Astrocyte of the cerebellum (primary cell): ENCODE results near the gene DPP4.

Experiments
- DNase-seq: peaks from one replicate; pipeline ENCODE4 v3.0.0-alpha.2; 2011; ENCODE audit warnings: low read depth
- H3K4me3 ChIP-seq: 2 replicates; pipeline ENCODE4 v1.5.1; 2011; ENCODE audit warnings: mild to moderate bottlenecking, low read depth, low read length, moderate library complexity
- in situ Hi-C: cut with HindIII; loops from 2 replicates; pipeline ENCODE4 v1.10.0; 2017; ENCODE audit warnings: low sequenced_read_pairs
- TF ChIP-seq, protein P1 (sequence below): IDR thresholded peaks from 2 replicates; pipeline ENCODE4 v1.5.1; 2012; ENCODE audit warnings: low read length, low read depth, moderate library complexity, mild to moderate bottlenecking; ENCODE audit errors: missing control alignments

Gene DPP4

DNA sequence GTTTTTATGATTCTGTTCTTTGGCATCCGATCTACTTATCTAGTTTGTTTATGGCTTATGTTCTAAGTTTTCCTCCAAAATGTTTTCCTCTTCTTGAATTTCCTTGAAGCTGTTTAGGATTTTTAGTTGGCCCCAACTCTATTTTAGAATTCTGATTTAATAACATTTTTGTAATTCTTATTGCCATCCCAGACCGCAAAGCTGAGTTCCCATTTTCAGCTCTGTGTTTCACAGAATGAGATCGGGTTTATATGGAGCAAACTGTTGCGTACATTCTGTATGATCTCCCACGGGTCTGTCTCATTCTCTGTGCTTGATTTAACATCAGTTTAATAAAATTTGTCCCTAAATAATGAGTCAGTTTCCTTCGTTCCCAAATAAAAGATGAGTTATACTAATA is 59.3 kb downstream of the DPP4 start:
- TF ChIP-seq, protein P1, sequence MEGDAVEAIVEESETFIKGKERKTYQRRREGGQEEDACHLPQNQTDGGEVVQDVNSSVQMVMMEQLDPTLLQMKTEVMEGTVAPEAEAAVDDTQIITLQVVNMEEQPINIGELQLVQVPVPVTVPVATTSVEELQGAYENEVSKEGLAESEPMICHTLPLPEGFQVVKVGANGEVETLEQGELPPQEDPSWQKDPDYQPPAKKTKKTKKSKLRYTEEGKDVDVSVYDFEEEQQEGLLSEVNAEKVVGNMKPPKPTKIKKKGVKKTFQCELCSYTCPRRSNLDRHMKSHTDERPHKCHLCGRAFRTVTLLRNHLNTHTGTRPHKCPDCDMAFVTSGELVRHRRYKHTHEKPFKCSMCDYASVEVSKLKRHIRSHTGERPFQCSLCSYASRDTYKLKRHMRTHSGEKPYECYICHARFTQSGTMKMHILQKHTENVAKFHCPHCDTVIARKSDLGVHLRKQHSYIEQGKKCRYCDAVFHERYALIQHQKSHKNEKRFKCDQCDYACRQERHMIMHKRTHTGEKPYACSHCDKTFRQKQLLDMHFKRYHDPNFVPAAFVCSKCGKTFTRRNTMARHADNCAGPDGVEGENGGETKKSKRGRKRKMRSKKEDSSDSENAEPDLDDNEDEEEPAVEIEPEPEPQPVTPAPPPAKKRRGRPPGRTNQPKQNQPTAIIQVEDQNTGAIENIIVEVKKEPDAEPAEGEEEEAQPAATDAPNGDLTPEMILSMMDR, result no peak
- in situ Hi-C loops, result no loop called here
- H3K4me3 ChIP-seq, result no peak overlapping the region
- DNase-seq, result no peak

DNA sequence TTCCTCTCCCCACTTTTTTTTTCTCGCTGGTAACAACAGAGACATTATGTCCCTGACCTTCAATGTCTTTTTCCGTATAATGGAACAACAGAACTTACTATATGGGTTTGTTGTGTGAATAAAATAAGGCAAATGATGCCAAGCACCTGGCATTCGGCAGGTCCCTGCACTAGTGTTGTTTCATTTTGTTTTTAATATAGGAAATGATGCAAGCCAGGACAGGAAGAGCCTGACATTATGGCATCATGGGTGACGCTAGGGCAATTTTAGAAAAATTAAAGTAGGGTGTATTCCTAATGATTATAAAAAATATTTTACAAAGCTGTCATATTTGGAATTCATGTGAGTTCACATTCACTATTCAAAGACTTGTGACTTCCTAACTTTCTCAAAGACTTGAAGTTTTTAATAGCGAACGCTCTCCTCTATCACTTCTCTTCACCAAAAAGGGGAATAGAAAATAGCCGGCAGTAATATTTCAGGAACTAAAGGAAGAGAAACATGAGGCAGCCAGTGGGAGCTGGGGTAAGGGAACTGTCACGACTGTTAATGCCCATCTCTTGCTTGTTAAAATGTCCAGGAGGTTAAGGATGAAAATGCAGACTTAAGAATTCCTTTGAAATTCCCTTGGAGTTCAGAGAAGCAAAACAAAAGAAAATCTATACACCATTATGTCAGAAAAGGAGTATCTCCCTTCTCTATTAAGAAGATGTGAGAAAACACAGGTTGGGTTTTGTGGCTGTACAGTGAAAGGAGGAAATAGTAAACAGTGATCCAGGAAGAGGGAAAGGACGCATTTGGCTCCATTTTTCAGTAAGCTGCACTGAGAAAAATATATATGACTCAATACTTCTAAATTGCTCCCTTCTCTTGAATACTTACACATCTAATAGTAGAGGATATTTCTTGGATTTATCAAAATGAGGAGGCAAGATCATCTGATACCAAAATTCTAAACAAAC is 60.2 kb downstream of the DPP4 start:
- H3K4me3 ChIP-seq, result no peak overlapping the region
- DNase-seq, result no peak
- TF ChIP-seq, protein P1, result no peak
- in situ Hi-C loops, result no loop called here

- in situ Hi-C loops, result no loop called here
- H3K4me3 ChIP-seq, result no peak overlapping the region
- DNase-seq, result no peak
- TF ChIP-seq, protein P1, result no peak
These were observed 61.4 kb downstream of the DPP4 start for GRCh38 chr2:162012565-162013058.

GRCh38 chr2:162011706-162012564 is 62.1 kb downstream of the DPP4 start:
- TF ChIP-seq, protein P1, result no peak
- no peak overlapping the region for H3K4me3 ChIP-seq
- in situ Hi-C loops, result no loop called here
- no peak for DNase-seq

DNA sequence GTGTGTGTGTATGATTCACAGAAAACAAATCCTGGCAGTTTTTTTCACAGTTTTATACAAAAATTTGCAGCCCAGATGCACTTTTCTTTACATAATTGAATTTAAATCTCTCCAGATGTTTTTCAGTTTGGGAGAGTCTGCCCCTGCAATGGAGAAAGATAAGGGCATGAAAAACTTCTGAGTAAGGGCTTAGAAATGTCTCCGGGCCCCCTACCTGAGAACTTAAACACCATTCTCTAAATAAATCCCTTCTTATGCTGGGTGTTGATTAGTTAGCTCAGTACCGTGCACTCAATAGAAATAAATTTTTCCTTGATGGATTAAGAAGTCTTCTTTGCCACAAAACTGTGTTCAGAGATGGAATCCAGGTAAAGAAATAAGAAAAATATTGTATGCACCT is 64.5 kb downstream of the DPP4 start:
- TF ChIP-seq, protein P1, result no peak
- in situ Hi-C loops, result no loop called here
- no peak for DNase-seq

DNA sequence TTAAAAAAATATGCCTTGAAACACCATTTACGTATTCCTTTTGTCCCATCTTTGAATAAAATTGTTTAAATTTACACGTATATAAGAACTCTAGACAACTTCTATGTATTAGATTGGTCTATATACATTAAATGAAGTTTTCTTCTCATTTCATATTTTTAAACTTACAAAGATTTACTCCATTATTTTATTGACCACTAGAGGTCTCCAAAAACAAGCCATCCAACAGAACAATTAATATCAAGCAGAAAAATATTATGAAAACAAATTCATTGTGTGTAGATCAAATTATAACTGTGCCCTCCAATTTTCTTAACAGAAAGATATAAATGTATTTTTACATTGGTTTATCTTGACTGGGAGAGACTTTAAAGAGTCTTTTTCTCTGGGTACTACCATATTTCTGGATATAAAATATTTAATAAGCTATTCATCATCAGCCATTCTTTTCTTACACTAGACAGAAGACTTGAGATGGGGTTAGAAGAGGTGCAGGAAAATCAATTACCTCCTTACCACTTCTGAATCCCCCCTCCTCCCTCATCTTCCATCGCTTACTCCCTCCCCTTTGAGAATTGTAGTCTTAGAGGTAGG is 66.5 kb downstream of the DPP4 start:
- DNase-seq, result no peak
- no peak overlapping the region for H3K4me3 ChIP-seq
- in situ Hi-C loops, result no loop called here
- TF ChIP-seq, protein P1, result peak; percentile 27

More for the DNA sequence above, 64.5 kb downstream of the DPP4 start:
- no peak overlapping the region for H3K4me3 ChIP-seq
